HL-60 (cell line): ENCODE results near the gene NOXA1.

Experiments used
- DNase-seq, 2 experiments: peaks; one replicate each; pipeline ENCODE4 v3.0.0-alpha.2; 2010 to 2020; ENCODE audit warnings: low read depth in 1 of 2, low spot score in 1 of 2
- H3K27ac ChIP-seq: fragments of 250-450 bp; sonication (Bioruptor Pico); replicated peaks from 2 replicates; pipeline ENCODE4 v1.5.1; 2020; ENCODE audit warnings: mild to moderate bottlenecking, moderate library complexity
- H3K27me3 ChIP-seq: fragments of 250-450 bp; sonication (Bioruptor Pico); 2 replicates; pipeline ENCODE4 v1.5.1; 2021; ENCODE audit warnings: mild to moderate bottlenecking, moderate library complexity; ENCODE audit not compliant: insufficient read depth, poor library complexity, severe bottlenecking
- H3K4me3 ChIP-seq: replicated peaks from 2 replicates; pipeline ENCODE4 v1.5.1; 2011; ENCODE audit warnings: mild to moderate bottlenecking, control low read depth, low read length; ENCODE audit not compliant: insufficient read depth
- CTCF ChIP-seq: IDR thresholded peaks from one replicate; pipeline ENCODE4 v1.5.1; 2011; ENCODE audit warnings: low read length, control low read depth, inconsistent platforms; ENCODE audit not compliant: insufficient read depth
- GABPA ChIP-seq: IDR thresholded peaks from 2 replicates; pipeline ENCODE4 v1.6.1; 2012; ENCODE audit warnings: low read depth
- POLR2AphosphoS5 ChIP-seq: IDR thresholded peaks from 2 replicates; pipeline ENCODE4 v1.6.1; 2012; ENCODE audit warnings: low read depth
- REST ChIP-seq: IDR thresholded peaks from 2 replicates; pipeline ENCODE4 v1.6.1; 2012; ENCODE audit warnings: low read depth; ENCODE audit not compliant: insufficient replicate concordance
- SPI1 ChIP-seq: IDR thresholded peaks from 2 replicates; pipeline ENCODE4 v1.6.1; 2012; ENCODE audit warnings: low read depth, mild to moderate bottlenecking, borderline replicate concordance

The NOXA1 gene

GRCh38 chr9:137404961-137405567 lies 18.1 kb upstream of the NOXA1 start:
- Histone ChIP-seq H3K27ac (no peak overlapping the region), H3K4me3 (no peak overlapping the region), H3K27me3 (no peaks in the 10 kb centered on the region)
- no peak for TF ChIP-seq SPI1
- no peak for TF ChIP-seq REST
- TF ChIP-seq CTCF: no peak
- TF ChIP-seq GABPA: no peak
- no peak for TF ChIP-seq POLR2AphosphoS5
- DNase-seq: no peak

- no peak for DNase-seq
- TF ChIP-seq SPI1 (no peak), GABPA (no peak), POLR2AphosphoS5 (no peak), CTCF (no peak), REST (no peak)
- Histone ChIP-seq H3K4me3 (no peak overlapping the region), H3K27me3 (no peaks in the 10 kb centered on the region), H3K27ac (no peak overlapping the region)
Measured at GRCh38 chr9:137405677-137406081, 17.5 kb upstream of the NOXA1 start.

GRCh38 chr9:137406085-137406760 lies 17.0 kb upstream of the NOXA1 start:
- Histone ChIP-seq H3K27ac (no peak overlapping the region), H3K4me3 (no peak overlapping the region), H3K27me3 (no peaks in the 10 kb centered on the region)
- TF ChIP-seq POLR2AphosphoS5 (no peak), REST (no peak), CTCF (no peak), GABPA (no peak), SPI1 (no peak)
- no peak for DNase-seq
